A673 (cell line): ENCODE results near the gene PHACTR3.

Source experiments
- CTCF ChIP-seq: fragments of 300-800, 200-600 bp; sonication (generic); conservative IDR thresholded peaks from 2 replicates; pipeline ENCODE4 v1.5.1; 2017; ENCODE audit warnings: low read depth, mild to moderate bottlenecking, antibody characterized with exemption, low read length, moderate library complexity, mixed read lengths
- EZH2 ChIP-seq: fragments of 200-600 bp; sonication (generic); IDR thresholded peaks from 2 replicates; pipeline ENCODE4 v1.6.1; 2017; ENCODE audit warnings: borderline replicate concordance, low read depth, mild to moderate bottlenecking, mixed read lengths, antibody characterized with exemption, low read length; ENCODE audit not compliant: poor library complexity, severe bottlenecking

DNA sequence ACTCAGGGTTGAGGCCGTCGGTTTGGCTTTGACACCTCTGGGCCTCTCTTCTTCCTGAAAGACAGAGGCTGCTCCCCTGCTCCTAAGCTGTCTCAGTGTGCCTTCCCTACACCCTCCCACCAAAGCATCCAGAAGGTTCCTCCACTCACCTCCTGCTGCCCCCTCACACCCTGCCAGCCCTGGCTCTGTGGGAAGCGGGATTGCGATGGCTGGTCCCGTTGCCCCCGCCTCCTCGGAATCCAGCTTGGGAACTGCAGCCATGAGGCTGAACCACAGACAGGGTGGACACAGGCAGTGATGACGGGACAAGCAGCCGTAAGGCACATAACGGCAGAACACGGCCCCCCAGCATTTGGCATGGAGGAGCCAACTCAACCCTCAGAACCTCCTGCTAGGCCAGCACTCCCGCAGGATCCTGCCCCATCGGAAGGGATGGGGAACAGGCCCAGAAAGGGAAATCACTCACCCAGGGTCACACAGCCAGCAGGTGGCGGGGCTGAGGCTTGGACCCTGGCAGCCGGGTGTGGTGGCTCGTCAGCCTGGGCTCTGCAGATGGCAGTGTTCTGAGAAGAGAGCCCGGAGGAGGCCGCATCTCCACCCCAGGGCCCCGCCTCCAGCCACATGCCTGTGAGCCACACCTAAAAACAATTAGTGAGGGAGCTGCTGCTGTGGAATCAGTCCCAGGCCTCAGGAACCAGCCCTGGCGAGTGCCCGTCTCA, 139.6 kb downstream of the PHACTR3 start:
- TF ChIP-seq CTCF = 0 out of 2 replicates have a peak, but pooled peaks have one; percentile 16
- no peak for TF ChIP-seq EZH2
